SK-MEL-5 (cell line): Measurements from ENCODE around the gene ACTG2. TPM values are rescaled to one million over a fixed set of nuclear protein-coding genes. Genes with fewer than 3 reads are reported as not detected.
"Not testable (repeated sequence)": the region's sequence is repeated elsewhere in the genome, so short reads cannot be mapped to it uniquely, and the experiment has no call there.

Experiments used
- DNase-seq: peaks from one replicate; pipeline ENCODE4 v3.0.0-alpha.2; 2016; ENCODE audit warnings: low read depth, low spot score
- in situ Hi-C: cut with HindIII; loops from 2 replicates; pipeline ENCODE4 v1.10.0; 2016; ENCODE audit warnings: low sequenced_read_pairs, high pct_unique_total_duplicates, low pct_unique_long_range_greater_than_20kb
- total RNA-seq: library from RNA; depleted of rRNA; stranded (reverse); fragments of >200 nt; shearing (Covaris generic); gene quantifications from 2 replicates; pipeline ENCODE4 v1.2.3, GENCODE V29; 2014

Gene ACTG2
- total RNA-seq, 1 experiment from 2014 or later = 0.42 TPM

DNA sequence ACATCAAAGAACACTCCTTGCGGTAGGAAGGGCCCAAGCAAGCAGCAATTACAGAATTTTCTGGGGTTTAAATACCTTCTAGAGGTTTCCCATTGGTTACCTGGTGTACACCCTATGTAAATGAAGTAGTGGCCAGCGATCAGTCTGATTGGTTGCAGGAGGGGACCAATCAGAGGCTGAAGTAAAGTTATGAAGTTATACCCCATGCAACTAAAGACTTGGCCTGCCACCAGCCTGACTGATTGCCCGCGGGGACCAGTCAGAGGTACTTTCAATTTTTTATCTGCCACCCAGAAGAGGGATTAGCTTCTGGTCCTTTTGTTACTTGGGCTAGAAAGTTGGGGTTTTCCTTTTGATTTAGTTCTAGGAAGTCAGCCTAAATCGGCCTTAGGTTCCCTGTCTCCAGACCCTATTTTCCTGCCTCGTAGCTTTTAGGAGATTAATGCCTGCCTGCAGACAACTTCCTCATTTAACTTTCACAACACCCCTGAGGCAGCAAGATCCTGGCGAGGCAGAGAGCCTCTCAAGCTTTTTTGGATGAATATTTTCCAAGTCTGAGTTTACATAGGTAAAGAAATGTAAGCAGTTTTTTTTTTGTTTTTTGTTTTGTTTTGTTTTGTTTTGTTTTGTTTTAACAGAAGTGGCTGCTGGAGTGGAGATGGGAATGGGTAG lies 32.4 kb downstream of the ACTG2 start:
- in situ Hi-C loops = no loop called here
- no peak for DNase-seq

DNA sequence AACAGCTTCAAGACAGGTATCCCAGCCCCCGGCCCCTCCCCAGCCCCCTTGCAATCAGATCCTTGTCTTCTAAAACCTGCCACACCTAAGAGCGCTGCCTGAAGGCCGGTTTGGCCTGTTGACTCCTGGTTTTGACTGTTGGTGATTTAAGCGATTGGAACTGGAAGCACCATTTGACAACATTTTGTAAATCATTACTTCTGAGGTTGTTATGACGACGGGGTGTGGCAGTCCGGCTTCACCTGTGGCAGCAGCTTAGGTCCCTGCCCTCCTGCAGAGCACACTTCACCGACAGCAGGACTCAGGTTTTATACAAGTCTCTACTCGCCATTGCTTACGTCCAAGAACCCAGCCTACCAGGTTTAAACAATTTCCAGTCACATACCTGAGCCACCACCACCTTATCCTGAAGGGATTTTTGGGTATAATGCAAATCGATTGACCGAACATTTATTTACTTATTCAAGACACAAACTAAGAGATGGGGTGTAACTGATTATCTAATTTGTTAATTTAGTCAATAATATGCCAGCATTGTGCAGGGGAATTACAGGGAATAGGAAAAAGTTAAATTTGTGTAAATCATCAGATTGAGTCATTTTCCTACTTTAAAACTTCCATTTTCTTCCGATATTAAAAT lies 33.2 kb downstream of the ACTG2 start:
- DNase-seq = no peak
- in situ Hi-C loops = no loop called here

DNA sequence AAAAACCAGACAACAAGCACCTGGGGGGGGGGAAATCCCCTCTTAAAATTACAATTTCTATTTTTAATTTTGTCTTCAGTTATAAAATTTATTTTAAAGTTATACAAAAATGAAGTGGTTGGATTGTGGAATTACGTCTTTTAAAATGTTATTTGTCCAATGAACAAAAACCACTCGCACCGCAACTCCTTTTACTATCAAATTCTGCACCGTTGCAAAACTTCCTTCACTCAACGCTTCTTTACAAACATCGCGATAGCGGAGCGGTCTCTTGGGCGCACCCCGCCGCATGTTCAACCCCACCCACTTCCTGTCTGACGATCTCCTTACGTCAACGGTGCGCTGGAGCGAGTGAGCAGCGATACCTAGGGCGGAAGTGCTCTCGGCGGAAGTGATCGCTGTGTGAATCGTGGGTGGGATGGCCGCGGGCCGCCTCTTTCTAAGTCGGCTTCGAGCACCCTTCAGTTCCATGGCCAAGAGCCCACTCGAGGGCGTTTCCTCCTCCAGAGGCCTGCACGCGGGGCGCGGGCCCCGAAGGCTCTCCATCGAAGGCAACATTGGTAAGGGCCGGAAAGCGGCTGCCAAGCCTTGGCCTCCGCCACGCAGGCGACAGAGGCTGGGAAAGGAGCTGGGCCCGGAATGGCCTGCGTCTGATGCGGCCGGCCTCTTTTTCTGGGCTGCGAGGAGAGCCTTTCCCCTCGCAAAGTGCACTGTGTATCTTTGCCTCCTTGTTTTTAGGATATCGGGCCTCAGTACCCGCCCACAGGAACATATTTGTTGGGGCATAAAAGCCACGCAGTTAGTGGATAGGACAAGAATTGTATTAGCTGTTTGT lies 33.9 kb downstream of the ACTG2 start, which contains the start of gene DGUOK:
DGUOK (plus strand) TSS at position 388 of the 835 bp plus-strand sequence; CDS start at position 419, 31 bp downstream.
- in situ Hi-C loops = no loop called here

DNA sequence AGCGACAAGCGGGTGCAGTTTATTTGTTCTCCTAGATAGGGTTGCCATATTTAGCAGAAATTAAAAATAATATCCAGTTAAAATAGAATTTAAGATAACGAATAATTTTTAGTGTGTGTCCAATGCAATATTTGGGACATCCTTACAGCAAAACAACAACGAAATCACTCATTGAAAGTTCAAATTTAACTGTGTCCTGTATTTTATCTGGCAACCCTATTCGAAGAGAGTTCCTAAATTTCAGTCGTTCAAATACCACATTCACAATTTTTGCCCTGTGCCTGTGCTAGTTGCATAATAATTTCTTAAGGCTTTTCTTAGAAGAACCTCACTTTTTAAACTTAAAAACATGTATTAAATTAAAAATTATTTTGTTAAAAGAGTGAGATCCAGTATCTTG lies 34.5 kb downstream of the ACTG2 start:
- DNase-seq = no peak
- in situ Hi-C loops = no loop called here

More for the DNA sequence above, 33.9 kb downstream of the ACTG2 start, which contains the start of gene DGUOK:
- peak; percentile 100 for DNase-seq

DNA sequence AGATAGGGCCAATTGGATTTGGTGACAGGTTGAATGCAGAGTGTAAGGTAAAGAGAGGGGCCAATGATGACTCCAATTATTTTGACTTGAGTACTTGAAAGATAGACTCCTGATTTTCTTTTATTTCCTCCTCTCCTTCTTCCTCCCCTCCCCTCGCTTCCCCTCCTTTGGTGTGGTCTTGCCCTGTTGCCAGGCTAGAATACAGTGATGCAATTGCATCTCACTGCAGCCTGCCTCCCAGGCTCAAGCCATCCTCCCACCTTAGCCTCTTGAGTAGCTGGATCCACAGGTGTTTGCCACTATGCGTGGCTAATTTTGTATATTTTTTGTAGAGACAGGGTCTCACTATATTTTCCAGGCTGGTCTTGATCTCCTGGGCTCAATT lies 36.1 kb downstream of the ACTG2 start:
- in situ Hi-C loops = no loop called here
- no peak for DNase-seq

DNA sequence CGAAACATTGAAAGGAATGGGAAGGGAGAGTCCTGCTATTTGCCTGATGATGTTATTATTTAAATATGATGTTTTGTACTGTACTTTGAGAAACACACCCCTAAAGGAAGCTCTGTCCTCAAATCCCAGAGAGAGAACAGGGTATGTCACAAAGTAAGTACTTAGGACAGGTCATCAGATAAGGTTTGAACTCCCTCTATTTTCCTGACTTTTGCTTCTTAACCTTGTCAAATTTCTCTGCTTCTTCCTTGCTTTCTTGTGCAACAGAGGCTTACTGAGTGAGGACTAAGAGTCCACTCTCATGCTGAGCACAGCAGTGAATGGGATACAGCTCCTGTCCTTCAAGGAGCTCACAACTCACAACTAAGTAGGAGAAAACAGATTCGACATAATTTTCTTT lies 37.6 kb downstream of the ACTG2 start:
- in situ Hi-C loops = no loop called here
- no peak for DNase-seq

DNA sequence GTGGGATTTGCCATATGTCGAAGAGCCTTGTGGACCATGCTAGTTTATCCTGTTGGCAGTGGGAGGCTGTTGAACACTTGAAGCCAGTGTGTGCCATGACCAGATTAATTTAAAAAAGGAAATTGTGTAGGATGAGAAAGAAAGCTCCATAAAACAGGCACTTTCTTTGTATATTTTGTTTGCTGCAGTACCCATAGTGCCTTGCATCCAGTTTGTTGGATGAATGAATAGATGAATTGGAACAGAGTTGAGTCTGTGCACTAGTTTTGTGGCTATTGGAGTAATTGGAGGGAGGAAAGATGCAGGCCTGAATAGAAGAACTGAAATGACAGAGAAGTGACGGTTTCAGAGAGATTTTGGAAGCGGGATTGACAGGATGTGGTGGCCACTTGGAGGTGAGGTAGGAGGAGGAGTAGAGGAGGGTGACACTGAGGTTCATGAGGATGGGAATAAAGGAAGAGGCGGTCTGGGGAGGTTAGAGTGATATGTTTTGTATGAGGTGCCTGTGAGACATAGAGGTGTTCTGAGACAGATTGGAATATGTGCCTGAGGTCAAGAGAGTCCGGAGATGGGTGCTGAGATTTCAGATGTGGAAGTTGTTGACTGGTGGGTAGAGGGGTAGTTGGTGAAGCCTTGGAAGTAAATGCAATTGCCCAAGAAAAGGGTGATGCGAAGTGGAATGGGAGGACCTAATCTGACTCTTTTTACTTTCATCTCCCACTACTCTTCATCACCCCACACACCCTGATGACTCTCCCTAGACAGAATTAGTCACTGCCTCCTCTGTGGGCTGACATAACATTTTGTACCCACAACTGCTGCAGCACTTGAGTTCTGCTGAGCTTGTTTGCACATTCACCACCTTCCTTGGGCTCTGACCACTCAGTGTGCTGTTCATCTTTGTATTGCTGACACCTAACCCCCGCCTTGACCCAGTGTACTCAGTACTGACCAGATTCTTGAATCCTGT lies 39.0 kb downstream of the ACTG2 start:
- no peak for DNase-seq

DNA sequence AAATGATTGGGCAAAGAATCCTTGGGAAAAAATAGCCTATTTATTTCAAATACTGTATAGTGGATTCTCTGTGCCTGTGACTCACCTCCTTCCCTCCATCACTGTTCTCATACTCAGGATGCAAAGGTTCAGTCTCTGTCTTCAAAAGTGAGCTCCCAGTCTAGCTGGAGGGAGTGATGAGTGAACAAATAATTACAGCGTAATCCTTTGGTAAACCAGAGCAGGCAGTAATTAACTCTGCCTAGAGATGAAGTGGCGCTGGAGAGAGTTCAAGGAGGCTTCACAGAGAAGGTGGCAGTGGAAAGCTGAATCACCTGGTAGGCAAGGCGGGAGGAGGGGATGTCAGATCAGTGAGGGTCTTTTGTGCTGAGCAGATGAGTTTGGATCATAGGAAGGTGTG lies 40.4 kb downstream of the ACTG2 start:
- DNase-seq = no peak
- in situ Hi-C loops = no loop called here

More for the DNA sequence above, 39.0 kb downstream of the ACTG2 start:
- in situ Hi-C loops = no loop called here

DNA sequence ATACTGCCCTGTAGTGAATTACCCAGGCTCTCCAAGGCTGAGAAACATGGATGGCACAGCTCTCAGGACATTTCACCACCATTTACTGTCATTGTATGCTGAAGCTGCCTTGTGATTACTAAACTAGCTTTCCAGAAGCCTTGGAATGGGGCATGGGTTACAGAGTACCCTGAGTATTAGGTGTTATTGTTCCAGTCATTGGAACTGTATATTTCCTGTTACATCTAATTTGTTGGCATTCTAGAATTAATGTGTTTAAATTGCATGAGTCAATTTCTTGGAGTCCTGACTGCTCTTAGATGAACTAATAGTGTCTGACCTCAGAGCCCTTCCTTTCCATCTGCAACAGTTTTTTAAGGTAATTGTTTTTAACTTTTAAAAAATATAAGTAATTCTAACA lies 42.8 kb downstream of the ACTG2 start:
- in situ Hi-C loops = no loop called here
- no peak for DNase-seq

DNA sequence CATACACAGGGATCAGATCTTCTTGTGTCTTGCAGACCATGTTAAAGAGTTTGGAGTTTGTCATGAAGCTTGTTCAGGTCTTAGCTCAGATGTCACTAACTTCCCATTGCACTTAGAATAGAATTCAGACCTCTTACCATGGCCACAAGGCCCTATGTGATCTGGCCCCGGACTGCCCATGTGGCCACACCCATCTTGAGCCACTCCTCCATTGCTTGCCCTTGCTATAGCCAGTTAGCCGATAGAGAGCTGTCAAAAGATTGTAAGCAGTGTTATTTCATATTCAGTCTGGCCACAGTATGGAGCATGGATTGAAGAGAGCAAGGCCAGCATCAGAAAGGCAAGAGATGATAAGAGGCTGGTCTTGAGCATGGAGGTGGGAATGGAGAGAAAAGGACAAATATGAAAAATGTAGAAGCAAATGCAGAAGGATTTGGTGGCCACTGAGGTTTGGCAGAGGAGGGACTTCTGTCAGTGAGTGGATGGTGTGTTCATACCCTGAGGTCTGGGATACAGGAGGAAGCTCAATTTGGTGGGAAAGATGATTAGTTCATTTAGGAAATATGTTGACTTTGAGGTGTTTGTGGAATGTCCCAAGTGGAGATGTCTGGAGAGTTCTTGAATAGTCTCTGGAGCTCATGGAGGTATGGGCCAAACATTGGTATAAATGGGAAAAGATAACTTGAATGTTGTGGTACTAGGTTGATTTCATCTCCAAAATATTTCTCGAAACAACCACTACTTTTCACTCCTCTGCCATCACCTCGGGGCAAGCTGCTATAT lies 44.5 kb downstream of the ACTG2 start:
- DNase-seq = peak; percentile 27
- in situ Hi-C loops = no loop called here

DNA sequence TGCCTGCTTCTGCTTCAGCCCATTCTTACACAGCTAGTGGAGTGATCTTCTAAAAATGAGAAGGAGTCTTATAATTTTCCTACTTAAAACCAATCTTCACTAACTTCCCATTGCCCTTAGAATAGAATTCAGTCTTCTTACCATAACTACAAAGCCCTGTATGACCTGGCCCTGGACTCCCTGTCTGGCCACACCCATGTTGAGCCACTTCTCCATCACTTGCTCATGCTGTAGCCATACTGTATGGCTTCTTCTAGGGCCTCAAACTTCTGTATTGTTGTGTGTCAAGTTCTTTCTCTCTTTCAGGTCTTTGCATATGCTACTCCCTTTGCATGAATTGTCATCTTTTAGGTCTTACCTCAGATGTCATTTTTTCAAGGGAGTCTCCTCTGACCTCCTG lies 45.1 kb downstream of the ACTG2 start:
- no peak for DNase-seq
- in situ Hi-C loops = no loop called here

DNA sequence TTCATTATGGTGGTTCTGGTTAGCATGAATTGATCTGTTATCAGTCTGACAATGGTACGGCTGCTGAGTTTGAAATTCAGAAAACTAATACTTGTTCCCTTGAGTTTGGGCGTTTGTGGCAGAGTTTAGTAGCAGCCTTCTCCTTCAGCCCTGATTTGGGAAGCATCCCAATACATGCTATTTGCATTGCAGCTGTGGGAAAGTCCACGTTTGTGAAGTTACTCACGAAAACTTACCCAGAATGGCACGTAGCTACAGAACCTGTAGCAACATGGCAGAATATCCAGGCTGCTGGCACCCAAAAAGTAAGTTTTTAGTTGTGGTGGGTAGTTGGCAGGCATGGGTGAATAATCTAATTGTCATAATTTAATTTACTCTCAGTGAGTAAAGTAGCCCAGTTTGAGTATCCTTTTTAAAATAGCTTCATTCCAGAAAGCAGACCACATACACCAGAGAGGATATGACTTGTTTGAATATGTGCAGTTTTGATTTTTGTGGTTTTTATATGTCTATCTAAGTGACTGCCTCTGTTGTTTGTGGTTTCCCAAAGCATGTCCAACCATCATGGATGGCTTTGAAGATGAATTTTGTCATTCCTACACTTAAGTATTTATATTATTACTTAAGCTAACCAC lies 46.0 kb downstream of the ACTG2 start:
- DNase-seq = no peak
- in situ Hi-C loops = no loop called here

DNA sequence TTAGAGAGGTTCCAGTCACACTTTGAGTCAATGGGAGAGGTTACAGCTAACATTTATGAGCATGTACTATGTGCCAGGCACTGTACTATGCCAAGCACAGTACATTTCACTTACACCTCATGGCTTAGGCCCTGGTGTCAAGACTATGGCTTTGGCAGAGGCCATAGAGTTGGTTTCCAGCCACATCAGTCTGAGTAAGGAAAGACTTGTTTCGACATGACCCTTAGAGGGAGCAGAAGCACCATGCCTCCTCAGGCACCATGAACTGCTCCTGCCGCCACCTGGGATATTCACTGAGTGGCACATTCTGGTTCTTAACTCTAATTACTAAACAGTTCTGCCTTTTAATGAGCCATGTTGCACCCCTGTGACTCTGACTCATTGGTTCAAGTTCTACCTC lies 46.6 kb downstream of the ACTG2 start:
- in situ Hi-C loops = no loop called here
- peak; percentile 50 for DNase-seq

DNA sequence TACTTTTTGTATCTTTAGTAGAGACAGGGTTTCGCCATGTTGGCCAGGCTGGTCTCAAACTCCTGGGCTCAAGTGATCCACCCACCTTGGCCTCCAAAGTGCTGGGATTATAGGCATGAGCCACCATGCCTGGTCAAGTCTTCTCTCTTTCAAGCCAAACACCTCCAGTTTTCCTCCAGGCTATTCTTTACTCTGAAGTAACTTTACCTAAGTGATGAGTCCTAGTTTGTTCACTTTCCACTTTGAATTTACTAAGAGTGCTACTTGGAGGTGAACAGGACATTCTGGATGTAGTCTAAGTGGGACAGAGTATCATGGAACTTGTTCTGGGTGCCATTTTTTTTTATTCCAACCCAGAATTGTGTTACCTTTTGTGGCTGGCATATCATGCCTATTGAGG lies 47.3 kb downstream of the ACTG2 start:
- in situ Hi-C loops, DNase-seq: not testable (repeated sequence)

DNA sequence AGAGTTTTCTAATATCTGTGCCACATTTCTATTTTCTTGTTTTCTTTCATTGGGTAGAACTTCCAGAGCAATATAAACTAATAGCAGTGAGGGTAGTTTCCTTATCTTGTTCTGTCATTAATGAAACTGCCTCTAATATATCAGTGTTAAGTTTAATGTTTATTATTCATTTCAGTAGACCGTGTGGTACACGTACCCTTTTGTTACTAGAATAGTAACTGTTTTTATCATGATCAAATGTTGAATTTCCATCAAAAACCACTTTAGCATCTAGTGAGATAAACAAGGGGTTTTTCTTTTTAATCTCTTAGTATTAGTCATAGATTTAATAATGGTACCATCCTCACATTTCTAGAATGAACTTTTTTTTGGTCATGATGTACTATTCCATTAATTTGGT lies 49.9 kb downstream of the ACTG2 start:
- in situ Hi-C loops = no loop called here
- no peak for DNase-seq

DNA sequence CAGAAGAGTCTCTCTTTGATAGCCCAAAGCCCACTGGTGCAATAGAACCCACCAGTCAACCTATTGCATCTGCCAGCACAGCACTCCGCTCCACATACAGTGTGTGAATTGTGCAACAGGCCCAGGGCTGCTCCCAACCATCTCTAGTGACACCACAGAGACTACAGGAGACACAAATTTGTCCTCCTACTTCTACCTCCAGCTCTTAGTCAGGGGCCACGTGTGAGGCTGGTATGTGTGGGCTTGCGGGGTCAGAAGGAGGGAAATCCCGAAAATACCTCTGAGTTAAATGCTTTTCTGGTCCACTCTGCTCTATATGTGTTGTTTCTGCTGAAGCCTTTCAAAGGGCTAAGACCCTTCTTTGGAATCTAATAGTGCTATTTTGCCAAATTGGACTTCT lies 51.9 kb downstream of the ACTG2 start:
- DNase-seq = no peak
- in situ Hi-C loops = no loop called here
